GM19328 (cell line): Measurements from ENCODE around the gene CNTFR.
"Not testable (repeated sequence)": the region's sequence is repeated elsewhere in the genome, so short reads cannot be mapped to it uniquely, and the experiment has no call there.

Experiments
- ATAC-seq: cut with Tn5 transposase; IDR thresholded peaks from one replicate; pipeline ENCODE4 v1.9.1; 2021; ENCODE audit warnings: mild to moderate bottlenecking, moderate library complexity; ENCODE audit not compliant: unreplicated experiment

The CNTFR gene

GRCh38 chr9:34536685-34537084 lies 52.8 kb downstream of the CNTFR start:
- no peak for ATAC-seq

DNA sequence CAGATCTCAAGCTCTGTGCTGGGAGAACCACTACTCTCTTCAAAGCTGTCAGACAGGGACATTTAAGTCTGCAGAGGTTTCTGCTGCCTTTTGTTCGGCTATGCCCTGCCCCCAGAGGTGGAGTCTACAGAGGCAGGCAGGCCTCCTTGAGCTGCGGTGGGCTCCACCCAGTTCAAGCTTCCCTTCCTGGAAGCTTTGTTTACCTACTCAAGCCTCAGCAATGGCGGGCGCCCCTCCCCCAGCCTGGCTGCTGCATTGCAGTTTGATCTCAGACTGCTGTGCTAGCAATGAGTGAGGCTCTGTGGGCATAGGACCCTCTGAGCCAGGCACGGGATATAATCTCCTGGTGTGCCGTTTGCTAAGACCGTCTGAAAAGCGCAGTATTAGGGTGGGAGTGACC lies 57.5 kb downstream of the CNTFR start:
- ATAC-seq, result not testable (repeated sequence)

DNA sequence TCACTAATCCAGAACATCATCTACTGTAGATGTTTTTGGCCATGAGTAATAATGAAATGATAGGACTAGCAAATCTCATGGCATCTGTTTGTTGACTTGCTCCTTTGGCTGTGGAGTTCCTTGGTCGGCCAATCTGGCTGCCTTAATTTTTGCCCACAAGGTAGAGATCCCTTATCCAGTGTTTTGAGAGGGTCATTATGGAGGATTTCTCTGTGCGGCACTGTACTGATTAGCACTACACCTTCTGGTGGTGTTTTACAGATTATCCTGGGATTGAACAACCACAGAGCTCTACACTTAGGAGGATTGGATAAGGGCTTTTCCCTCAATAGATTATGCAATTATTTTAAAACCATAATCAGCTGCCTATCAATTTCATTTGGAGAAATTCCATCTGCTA lies 63.5 kb downstream of the CNTFR start:
- no peak for ATAC-seq

GRCh38 chr9:34524349-34524748 lies 65.2 kb downstream of the CNTFR start:
- no peak for ATAC-seq

GRCh38 chr9:34522971-34523797 lies 66.3 kb downstream of the CNTFR start, which contains the start of gene ENHO:
Gene ENHO, minus strand, starts transcription at chr9:34522990. Its CDS starts 1,295 bp downstream, at chr9:34521695.
- ATAC-seq, result peak; percentile 86

GRCh38 chr9:34522091-34522887 lies 67.2 kb downstream of the CNTFR start:
- no peak for ATAC-seq

GRCh38 chr9:34521406-34522045 lies 68.0 kb downstream of the CNTFR start:
- ATAC-seq, result no peak

DNA sequence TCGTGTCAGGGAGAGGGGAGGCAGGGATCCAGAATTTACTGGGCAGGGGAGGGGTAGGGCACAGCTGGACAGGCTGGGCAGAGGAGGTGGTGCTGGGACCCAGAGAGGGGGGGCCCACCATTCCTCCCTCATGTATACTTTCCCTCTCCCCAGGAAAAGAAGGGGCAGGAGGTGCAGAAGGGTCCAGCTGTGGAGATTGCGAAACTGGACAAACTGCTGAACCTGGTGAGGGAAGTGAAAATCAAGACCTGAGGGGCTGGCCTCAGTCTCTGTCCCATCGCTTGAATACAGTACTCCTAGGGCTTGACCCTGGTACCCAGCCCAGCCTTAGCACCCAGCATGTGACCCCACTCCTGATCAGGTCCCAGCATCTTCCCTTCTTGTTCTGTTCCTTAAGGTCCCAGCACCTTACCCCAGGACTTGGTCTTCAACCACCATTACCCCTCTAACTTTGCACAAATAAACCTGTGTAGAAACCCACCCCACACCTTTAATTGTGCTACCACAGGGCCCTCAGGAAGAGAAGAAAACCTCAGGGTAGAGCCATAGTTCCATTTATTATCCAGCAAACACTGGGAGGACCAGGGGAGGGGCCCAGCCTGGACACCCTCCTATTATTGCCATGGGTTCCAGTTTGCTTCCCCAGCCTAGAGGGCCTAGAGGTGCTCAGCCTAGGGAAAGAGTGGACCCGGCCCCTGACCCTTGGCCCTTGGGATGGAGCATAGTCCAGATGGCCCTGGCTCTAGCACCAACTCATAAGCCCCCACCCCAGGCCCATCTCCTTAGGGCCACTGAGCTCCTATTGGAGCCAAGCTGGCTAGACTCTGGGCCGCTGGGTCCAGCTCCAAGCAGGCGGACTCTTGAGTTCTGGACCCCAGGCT lies 68.8 kb downstream of the CNTFR start:
- no peak for ATAC-seq

- no peak for ATAC-seq
Observed at GRCh38 chr9:34520096-34520495, 69.4 kb downstream of the CNTFR start.

DNA sequence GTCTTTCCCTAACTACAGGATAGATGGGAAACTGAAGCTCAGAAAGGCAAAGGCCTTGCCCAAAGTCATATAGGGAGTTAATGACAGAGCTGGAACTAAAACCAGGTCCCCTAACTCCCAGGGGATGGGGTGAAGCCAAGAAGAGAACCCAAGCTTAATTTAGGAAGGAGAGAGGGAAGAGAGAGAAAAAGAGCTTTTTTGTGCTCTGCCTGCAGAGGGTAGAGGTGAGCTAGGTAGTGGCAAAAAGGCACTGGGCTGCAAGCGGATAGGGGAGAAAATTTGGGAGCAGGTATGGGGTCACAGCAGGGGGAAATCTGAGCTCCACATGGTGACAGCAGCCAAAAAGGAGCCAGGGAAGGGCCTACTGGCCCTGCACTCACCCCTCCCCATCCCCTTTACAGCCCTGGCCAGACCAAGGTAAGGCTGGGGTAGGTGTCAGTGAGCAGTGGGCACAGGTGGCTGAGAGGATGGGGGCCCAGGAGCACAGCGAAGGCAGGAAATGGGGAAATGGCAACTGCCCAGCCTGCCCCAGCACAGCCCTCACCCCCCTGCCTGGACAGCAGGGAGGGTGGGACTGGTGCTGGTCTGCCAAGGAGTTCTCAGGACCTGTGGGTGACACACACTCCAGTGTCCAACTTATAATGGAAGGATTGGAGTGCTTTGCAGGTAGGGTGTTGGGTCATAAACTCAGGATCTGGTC lies 70.1 kb downstream of the CNTFR start:
- ATAC-seq, result no peak

- no peak for ATAC-seq
Observed at GRCh38 chr9:34518896-34519295, 70.6 kb downstream of the CNTFR start.

DNA sequence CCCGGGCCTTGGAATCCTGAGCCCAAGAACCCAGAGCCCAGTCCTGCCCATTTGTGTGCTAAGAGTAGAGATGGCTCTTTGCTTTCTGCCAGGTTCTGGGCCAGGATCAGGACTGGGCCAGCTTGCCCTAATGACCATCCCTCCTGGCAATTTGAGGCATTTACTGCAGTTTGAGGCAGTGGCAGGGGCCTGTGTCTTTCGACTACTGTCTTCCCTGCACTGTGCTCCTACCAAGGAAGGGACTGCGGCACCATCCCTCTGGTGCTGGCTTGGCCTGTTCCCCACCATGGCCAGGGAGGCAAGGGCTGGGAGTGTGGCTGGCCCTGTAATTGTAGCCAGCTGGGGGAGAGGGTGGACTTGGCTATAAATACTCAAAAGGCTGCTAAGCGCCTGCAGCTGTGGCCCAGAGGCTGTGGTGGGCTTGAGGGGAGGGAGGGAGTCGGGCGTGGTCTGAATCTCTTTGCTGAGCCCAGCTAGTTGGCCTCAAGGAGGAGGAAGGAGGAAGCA lies 71.4 kb downstream of the CNTFR start:
- no peak for ATAC-seq

DNA sequence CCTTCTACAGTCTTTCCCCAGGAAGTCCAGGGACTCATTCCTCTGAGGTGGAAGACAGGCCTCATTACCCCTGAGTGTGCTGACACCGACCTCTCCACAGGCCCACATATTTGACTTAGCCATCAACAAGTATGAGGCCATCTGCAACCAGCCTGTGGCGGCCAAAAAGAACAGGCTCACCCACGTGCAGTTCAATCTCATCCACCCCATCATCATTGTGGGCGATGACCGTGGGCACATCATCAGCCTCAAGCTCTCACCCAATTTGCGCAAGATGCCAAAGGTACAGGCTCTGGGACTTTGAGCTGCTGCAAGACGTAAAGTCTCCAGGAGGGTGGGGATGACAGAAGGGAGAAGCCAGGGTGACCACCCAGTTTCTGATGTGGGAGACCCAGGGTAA lies 72.3 kb downstream of the CNTFR start:
- no peak for ATAC-seq

- no peak for ATAC-seq
Observed at GRCh38 chr9:34515959-34516358, 73.6 kb downstream of the CNTFR start.

- ATAC-seq, result no peak
Observed at GRCh38 chr9:34514816-34515215, 74.7 kb downstream of the CNTFR start.

GRCh38 chr9:34514401-34514800 lies 75.1 kb downstream of the CNTFR start:
- no peak for ATAC-seq

GRCh38 chr9:34513567-34514214 lies 75.8 kb downstream of the CNTFR start:
- no peak for ATAC-seq

GRCh38 chr9:34512131-34513078 lies 77.1 kb downstream of the CNTFR start:
- ATAC-seq, result no peak
